Ovary (tissue), 9 donors: ENCODE data around the gene ERBB2. TPM values are rescaled to one million over a fixed set of nuclear protein-coding genes. Genes with fewer than 3 reads are reported as not detected.

ENCODE experiments used
- DNase-seq, 5 donors: peaks; one replicate each; pipeline ENCODE4 v3.0.0-alpha.2; 2019 to 2020
- H3K27ac ChIP-seq, 2 donors: fragments of 200-600 bp; one replicate each; pipeline versions ENCODE4 v1.5.1 to v1.8.0; 2019 to 2022
- H3K27me3 ChIP-seq: fragments of 200-600 bp; one replicate; pipeline ENCODE4 v1.8.0; 2022
- H3K36me3 ChIP-seq: fragments of 200-600 bp; sonication (generic); one replicate; pipeline ENCODE4 v1.5.1; 2019
- H3K4me1 ChIP-seq: one replicate; pipeline ENCODE4 v1.8.1; 2013; ENCODE audit warnings: mild to moderate bottlenecking, moderate library complexity; ENCODE audit not compliant: insufficient read depth
- H3K4me3 ChIP-seq: fragments of 200-600 bp; sonication (generic); one replicate; pipeline ENCODE4 v1.5.1; 2017
- H3K9me3 ChIP-seq, 2 donors: fragments of 200-600 bp in 1 of 2; sonication (generic) in 1 of 2; one replicate each; pipeline versions ENCODE4 v1.5.1 to v1.8.1; 2013 to 2019; ENCODE audit warnings: mild to moderate bottlenecking in 1 of 2, moderate library complexity in 1 of 2
- EP300 ChIP-seq: sonication (generic); formaldehyde crosslinking; IDR thresholded peaks from one replicate; pipeline ENCODE4 v1.6.1; 2017; ENCODE audit warnings: antibody characterized with exemption
- POLR2A ChIP-seq: fragments of 450-650 bp; IDR thresholded peaks from one replicate; pipeline ENCODE4 v1.6.1; 2017; ENCODE audit warnings: antibody characterized with exemption, mild to moderate bottlenecking, moderate library complexity
- WGBS, 3 donors: extraction: QIAGEN DNeasy Blood & Tissue Kit in 1 of 3; methylation state at CpG; one replicate each; pipeline versions ENCODE4 v1.1.5 to v1.1.7; 2013 to 2017; 5-methylcytosine and 5-hydroxymethylcytosine counted together
- intact Hi-C, 4 donors: fragments of 100-400 bp; cut with DNase I; formaldehyde crosslinking; loops; one replicate each; pipeline versions ENCODE4 v1.11.0 to v1.15.1; 2022 to 2023
- polyA plus RNA-seq, 2 donors: library from polyadenylated mRNA; stranded (reverse); fragments of 200-250 nt in 1 of 2; fragments of 350-450 nt in 1 of 2; fragmentation: Illumina TruSeq in 1 of 2; extraction: RNeasy Lipid Tissue Mini Kit (QIAGEN cat#74804) in 1 of 2; gene quantifications; one replicate each; pipeline ENCODE4 v1.2.3, GENCODE V29; 2013 to 2014
- total RNA-seq, 7 donors: library from RNA; depleted of rRNA in 2 of 7; stranded (reverse); fragments of >200 nt in 2 of 7; fragmentation: NEBNext Ultra II Directional in 3 of 7; extraction: Animal tissue kit (Norgen Biotek cat#: 25700) in 3 of 7; gene quantifications; one replicate each; pipeline versions ENCODE4 v1.1.0 to v1.2.4, GENCODE V29; 2016 to 2023
- TF ChIP-seq, protein P1 (sequence below), 3 donors: fragments of 450-650 bp in 2 of 3; fragments of 200-600 bp in 1 of 3; IDR thresholded peaks; one replicate each; pipeline versions ENCODE4 v1.5.1 to v1.8.0; 2016 to 2022; ENCODE audit warnings: antibody characterized with exemption in 3 of 3, mild to moderate bottlenecking in 1 of 3
- donor health status: DM: no; HTN: no; CAD: no; lungs with moderate emphysema.
- donor health status: DM: no; HTN: no; CAD: no.
- donor health status: Bipolar disorder and iron deficiency.
- donor health status: DM: yes; HTN: yes; CAD: no.
- donor health status: DM: no; HTN: no; CAD: no.
- donor health status: DM: yes; HTN: yes; CAD: no.

The ERBB2 gene
- total and polyA plus RNA-seq, 9 donors: 20.1 to 66.3 (median 50.6) TPM

GRCh38 chr17:39729280-39729851 is 29.5 kb downstream of the ERBB2 start:
- H3K9me3 ChIP-seq: no peaks in the 10 kb centered on the region
- no peaks in the 10 kb centered on the region for H3K27me3 ChIP-seq
- no peaks in the 10 kb centered on the region for H3K4me1 ChIP-seq
- intact Hi-C loops: no loop called here
- peak overlapping the region; percentile 76 for H3K4me3 ChIP-seq
- TF ChIP-seq, protein P1, sequence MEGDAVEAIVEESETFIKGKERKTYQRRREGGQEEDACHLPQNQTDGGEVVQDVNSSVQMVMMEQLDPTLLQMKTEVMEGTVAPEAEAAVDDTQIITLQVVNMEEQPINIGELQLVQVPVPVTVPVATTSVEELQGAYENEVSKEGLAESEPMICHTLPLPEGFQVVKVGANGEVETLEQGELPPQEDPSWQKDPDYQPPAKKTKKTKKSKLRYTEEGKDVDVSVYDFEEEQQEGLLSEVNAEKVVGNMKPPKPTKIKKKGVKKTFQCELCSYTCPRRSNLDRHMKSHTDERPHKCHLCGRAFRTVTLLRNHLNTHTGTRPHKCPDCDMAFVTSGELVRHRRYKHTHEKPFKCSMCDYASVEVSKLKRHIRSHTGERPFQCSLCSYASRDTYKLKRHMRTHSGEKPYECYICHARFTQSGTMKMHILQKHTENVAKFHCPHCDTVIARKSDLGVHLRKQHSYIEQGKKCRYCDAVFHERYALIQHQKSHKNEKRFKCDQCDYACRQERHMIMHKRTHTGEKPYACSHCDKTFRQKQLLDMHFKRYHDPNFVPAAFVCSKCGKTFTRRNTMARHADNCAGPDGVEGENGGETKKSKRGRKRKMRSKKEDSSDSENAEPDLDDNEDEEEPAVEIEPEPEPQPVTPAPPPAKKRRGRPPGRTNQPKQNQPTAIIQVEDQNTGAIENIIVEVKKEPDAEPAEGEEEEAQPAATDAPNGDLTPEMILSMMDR (IDR thresholded peaks at IDR 0.05): no peak
- TF ChIP-seq EP300 (no peak), POLR2A (no peak)
- peak overlapping the region in 1 of 2 donors; percentile 40 for H3K27ac ChIP-seq
- DNase-seq: no peak
- H3K36me3 ChIP-seq: no peaks in the 10 kb centered on the region
- WGBS, 3 donors: 65 to 70% (median 65%) methylated on average over 6 of the region's 6 CpGs

GRCh38 chr17:39730095-39730921 is 30.4 kb downstream of the ERBB2 start, which contains the start of gene MIEN1:
MIEN1 (minus strand) TSS chr17:39730532; CDS start chr17:39730495, 37 bp downstream.
- H3K9me3 ChIP-seq: no peaks in the 10 kb centered on the region
- no peaks in the 10 kb centered on the region for H3K27me3 ChIP-seq
- H3K27ac ChIP-seq: peak within 1 kb of the TSS; percentile 40 to 51
- peak within 1 kb of the TSS; percentile 76 for H3K4me3 ChIP-seq
- TF ChIP-seq POLR2A (peak; percentile 80), EP300 (no peak)
- TF ChIP-seq, protein P1 (IDR thresholded peaks at IDR 0.05): peak; percentile 87 to 98 (median 95)
- DNase-seq: peak; percentile 88 to 96 (median 94)
- H3K4me1 ChIP-seq: no peaks in the 10 kb centered on the region
- intact Hi-C loops: loop anchor here in 1 of 4 donors (5.0 kb wide), 1 partner anchor 98 kb away; no protein-coding TSS in a partner anchor
- no peaks in the 10 kb centered on the region for H3K36me3 ChIP-seq
- 0 to 2% (median 1%) methylated on average over 36 to 65 of the region's 65 CpGs for WGBS, 3 donors

- intact Hi-C loops: loop anchor here in 1 of 4 donors (5.0 kb wide), 1 partner anchor 100 kb away; no protein-coding TSS in a partner anchor
Measured at GRCh38 chr17:39732586-39732985, 32.7 kb downstream of the ERBB2 start.

GRCh38 chr17:39735882-39736281 is 36.0 kb downstream of the ERBB2 start:
- H3K9me3 ChIP-seq: no peaks in the 10 kb centered on the region
- TF ChIP-seq, protein P1 (IDR thresholded peaks at IDR 0.05): no peak
- no peak for TF ChIP-seq EP300
- no peak for TF ChIP-seq POLR2A
- DNase-seq: no peak
- no peak overlapping the region for H3K27ac ChIP-seq
- H3K4me1 ChIP-seq: peaks cover 2% of the 10 kb centered on the region
- H3K27me3 ChIP-seq: no peaks in the 10 kb centered on the region
- intact Hi-C loops: no loop called here
- no peaks in the 10 kb centered on the region for H3K36me3 ChIP-seq
- H3K4me3 ChIP-seq: no peak overlapping the region
- 66 to 76% (median 69%) methylated on average over 2 of the region's 2 CpGs for WGBS, 3 donors

More at GRCh38 chr17:39732586-39732985, 32.7 kb downstream of the ERBB2 start:
- Histone ChIP-seq H3K4me3 (no peak overlapping the region), H3K9me3 (no peaks in the 10 kb centered on the region), H3K27ac (no peak overlapping the region), H3K36me3 (no peaks in the 10 kb centered on the region), H3K27me3 (no peaks in the 10 kb centered on the region), H3K4me1 (no peaks in the 10 kb centered on the region)
- no peak for DNase-seq
- TF ChIP-seq, protein P1 (IDR thresholded peaks at IDR 0.05): no peak
- TF ChIP-seq EP300 (no peak), POLR2A (no peak)
- WGBS, 3 donors: 92 to 96% (median 93%) methylated on average over 3 of the region's 3 CpGs
